CD4-positive, alpha-beta T cell treated with Interleukin-4 for 1 hour (primary cell): ENCODE results near the gene MORN2.

Experiments
- DNase-seq, 2 donors: peaks; one replicate each; pipeline ENCODE4 v3.0.0-alpha.2; 2020 to 2022

MORN2 gene

GRCh38 chr2:38892819-38893218, 17.0 kb downstream of the MORN2 start:
- DNase-seq: no peak

DNA sequence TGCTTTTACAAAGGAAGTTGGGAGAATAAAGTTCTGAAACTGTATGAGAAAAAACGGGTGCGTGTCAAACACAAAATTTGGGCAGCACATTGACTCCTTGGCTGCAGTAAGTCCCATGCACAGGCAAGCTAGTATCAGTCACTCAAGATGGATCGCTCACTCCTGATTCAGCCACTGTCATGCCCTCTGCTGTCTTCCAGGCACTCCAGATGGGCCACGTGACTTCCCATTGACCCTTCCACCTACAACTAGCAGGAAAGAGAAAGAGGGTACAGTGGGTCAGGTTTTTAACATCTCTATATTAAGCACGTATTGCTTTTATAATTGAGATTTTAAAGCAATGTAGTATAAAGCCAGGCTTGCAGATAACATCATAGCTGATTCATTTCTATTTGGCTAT, 22.5 kb downstream of the MORN2 start:
- DNase-seq: no peak

GRCh38 chr2:38900726-38901125, 24.9 kb downstream of the MORN2 start:
- DNase-seq: no peak

DNA sequence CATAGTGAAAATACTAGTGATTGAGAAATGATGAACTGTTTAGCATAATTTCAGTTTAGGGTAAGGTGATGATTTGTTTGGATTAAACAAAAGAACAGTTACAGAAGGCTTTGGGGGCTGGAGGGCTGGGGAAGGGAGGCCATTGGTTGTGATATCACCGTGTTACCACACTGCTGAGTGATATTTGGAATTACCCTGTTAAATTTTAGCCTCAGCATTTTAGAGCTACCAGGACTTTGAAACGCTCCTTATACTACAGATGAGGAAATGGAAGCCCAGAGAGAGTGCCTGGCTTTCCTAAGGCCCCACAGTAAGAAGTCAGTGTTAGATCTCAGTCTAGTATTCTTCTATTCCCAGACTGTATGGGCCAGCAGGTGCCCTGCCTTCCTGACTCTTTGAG, 29.5 kb downstream of the MORN2 start:
- no peak for DNase-seq

DNA sequence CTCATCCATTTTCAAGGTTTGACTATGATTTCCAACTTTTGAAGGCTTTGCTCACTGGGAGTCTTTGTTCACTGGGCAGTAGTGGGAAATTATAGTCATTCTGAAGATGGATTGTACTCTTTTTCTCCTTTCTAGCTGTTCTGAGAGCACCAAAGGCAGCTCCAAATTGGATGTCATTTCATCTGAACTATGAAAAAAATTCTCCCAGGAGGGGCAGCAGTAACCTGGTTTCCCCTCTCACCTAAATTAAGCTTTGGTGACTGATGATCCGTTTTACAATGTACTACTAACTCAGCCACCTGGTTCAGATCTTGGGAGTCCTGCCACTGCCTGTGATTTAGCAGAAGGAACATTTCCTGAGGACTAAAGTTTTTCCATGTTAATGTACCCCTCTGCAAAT, 31.5 kb downstream of the MORN2 start:
- no peak for DNase-seq

- DNase-seq: no peak
Observed at GRCh38 chr2:38907743-38908562, 32.2 kb downstream of the MORN2 start.

DNA sequence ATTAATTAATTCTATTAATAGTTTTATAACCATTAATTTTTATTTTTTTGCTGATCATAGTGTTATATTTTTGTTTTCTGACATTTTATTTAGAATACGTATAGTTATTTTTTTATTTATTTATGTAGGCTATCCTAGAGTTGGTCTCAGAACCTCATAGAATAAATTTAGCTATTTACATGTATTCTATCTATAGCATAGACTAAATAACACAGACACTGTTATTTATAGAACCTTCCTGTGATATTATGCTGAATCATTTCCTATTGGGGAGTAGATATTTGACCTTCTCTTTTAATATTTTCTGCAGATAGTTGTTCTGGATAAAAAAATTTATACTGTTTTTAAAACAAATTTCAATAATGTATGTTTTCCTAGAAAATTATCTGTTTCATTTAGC, 34.1 kb downstream of the MORN2 start:
- DNase-seq: no peak

DNA sequence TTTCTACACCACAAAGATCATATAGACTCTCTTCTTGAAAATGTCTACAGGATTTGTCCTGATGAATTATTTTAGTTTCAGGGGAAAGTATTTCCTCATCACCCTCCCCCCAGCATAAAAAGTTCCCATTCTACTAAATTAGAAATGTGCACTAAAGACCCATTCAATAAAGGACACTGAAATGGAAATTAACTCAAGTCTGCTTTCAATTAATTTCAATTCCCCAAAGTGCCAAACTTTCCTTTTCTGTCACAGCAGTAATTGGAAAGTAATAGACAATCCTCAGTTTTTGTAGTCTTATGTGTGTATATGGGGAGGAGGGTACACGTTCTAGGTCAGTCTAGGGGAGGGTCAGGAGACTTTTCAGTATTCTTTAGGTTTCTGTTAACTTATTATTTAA, 35.4 kb downstream of the MORN2 start:
- DNase-seq: no peak

DNA sequence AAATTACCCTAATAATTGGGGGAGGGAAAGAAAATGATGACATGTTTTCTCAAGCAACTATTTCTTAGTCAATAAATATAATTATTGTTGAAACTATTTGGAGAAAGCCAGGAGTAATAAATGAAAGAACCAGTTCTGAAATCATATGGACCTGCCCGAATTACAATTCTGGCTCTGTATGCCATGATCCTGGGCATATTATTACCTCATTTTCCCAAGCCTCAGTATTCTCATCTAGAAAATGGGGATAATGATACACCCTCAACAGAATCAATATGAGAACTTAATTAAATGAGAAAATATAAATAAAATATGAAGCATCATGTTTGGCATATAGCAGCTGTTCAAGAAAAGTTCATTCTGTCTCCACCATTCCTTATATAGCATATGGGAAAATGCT, 36.8 kb downstream of the MORN2 start:
- DNase-seq: no peak

GRCh38 chr2:38922389-38922788, 46.6 kb downstream of the MORN2 start:
- no peak for DNase-seq

GRCh38 chr2:38922902-38923301, 47.1 kb downstream of the MORN2 start:
- DNase-seq: no peak

- no peak for DNase-seq
Observed at GRCh38 chr2:38925982-38926381, 50.2 kb downstream of the MORN2 start.

- no peak for DNase-seq
Observed at GRCh38 chr2:38930600-38930999, 54.8 kb downstream of the MORN2 start.
